ENCODE measurements around the gene NKAIN2. TPM values are rescaled to one million over a fixed set of nuclear protein-coding genes. Genes with fewer than 3 reads are reported as not detected.

Gene NKAIN2
- total RNA-seq, 6 experiments from 2014 or later: not detected

DNA sequence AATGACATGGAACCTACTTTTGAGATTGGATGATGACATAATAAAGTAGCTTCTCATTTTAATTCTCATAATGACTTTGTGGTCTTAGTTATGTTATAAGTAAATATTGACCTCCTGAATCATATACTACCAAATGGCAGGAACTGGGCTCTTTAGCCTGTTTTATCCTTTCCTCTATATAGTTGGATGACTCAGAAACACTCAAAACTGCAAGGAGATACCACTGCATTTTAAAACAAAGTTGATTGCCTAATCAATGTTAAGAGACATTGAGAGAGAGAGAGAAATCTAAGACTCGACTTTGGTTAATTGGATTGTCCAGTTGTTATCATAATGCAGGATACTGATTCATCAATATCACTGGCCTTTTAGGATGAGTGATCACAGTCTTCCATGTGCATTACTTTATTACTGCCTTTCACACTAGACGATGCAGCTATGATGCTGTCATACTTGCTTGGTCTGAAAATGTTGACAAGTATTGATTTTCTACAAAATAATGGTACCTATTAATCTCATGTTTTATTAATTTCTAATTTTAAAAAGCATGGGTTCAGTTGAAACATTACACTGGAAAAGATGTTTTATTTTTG is 320.0 kb downstream of the NKAIN2 start:
- Mint-ChIP-seq H3K4me1 (ENCODE audit: low read depth) (no peaks in the 10 kb centered on the region), H3K9me3 (peaks cover 37% of the 10 kb centered on the region), H3K4me3 (no peak overlapping the region), H3K27ac (no peak overlapping the region), H3K27me3 (ENCODE audit: insufficient read depth) (no peaks in the 10 kb centered on the region), H3K36me3 (ENCODE audit: low read depth) (0 out of 2 replicates have a peak, but pooled peaks cover 8% of the 10 kb centered on the region)
- no peak for DNase-seq
- TF ChIP-seq, protein P1, sequence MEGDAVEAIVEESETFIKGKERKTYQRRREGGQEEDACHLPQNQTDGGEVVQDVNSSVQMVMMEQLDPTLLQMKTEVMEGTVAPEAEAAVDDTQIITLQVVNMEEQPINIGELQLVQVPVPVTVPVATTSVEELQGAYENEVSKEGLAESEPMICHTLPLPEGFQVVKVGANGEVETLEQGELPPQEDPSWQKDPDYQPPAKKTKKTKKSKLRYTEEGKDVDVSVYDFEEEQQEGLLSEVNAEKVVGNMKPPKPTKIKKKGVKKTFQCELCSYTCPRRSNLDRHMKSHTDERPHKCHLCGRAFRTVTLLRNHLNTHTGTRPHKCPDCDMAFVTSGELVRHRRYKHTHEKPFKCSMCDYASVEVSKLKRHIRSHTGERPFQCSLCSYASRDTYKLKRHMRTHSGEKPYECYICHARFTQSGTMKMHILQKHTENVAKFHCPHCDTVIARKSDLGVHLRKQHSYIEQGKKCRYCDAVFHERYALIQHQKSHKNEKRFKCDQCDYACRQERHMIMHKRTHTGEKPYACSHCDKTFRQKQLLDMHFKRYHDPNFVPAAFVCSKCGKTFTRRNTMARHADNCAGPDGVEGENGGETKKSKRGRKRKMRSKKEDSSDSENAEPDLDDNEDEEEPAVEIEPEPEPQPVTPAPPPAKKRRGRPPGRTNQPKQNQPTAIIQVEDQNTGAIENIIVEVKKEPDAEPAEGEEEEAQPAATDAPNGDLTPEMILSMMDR (IDR thresholded peaks at IDR 0.05): no peak

DNA sequence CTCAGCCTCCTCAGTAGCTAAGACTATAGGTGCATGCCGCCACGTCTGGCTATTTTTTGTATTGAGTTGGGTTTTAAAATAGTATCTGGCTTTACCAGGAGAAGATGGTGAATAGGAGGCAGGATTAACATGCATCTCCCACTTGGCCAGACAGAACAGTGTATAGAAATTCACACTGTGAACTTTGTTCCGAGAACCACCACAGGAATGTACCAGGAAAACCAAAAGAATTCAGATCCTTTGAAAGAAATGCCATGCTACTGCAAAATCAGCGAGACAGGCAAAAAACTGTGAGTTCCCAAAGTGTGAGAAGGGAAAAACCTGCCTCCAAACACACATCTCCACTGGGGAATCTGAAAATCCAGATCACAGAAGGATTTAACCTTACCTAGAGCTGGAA is 327.6 kb downstream of the NKAIN2 start:
- TF ChIP-seq, protein P1 (IDR thresholded peaks at IDR 0.05): no peak
- H3K36me3 Mint-ChIP-seq (ENCODE audit: low read depth): 0 out of 2 replicates have a peak, but pooled peaks cover 4% of the 10 kb centered on the region
- peaks cover 56% of the 10 kb centered on the region for H3K9me3 Mint-ChIP-seq
- no peaks in the 10 kb centered on the region for H3K4me1 Mint-ChIP-seq (ENCODE audit: low read depth)
- no peak overlapping the region for H3K4me3 Mint-ChIP-seq
- H3K27ac Mint-ChIP-seq: no peak overlapping the region
- peaks cover 1% of the 10 kb centered on the region for H3K27me3 Mint-ChIP-seq (ENCODE audit: insufficient read depth)
- no peak for DNase-seq

DNA sequence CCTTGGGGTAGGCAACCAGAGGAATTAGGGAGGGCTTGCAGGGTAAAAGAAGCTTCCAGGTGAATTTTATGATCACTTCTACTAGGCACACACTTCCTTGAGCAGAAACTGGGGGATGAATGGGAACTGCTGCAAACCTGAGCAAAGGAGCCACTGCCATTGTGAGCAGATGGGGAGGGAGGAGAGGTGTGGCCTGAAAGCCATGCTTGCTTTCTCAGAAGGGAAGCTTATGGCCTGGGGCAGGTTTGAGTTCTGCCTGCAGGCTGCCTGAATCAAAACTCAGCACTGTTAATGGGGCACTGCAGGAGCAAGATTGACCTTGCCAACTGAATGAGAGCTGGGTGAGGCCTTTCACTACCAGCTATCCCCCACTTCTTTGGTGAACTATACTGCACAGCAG is 328.1 kb downstream of the NKAIN2 start:
- TF ChIP-seq, protein P1 (IDR thresholded peaks at IDR 0.05): no peak

DNA sequence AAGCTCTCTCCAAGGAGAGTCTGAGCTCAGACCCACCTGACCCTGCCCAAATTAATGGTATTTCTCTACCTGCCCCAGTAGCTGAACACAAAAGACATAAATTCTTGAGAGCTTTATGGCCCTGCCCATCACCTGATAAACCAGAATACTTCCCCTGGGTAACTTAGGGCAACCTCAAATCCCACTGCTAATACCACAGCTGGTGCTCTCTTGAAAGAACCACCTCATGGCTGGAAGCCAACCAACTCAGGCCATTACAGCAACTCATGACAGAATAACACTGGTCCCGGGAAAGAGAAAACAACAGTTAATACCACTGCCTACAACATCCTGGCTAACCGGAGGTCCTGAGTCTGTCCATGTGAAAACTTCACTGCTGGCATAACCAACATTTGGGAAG is 328.6 kb downstream of the NKAIN2 start:
- peaks cover 1% of the 10 kb centered on the region for H3K27me3 Mint-ChIP-seq (ENCODE audit: insufficient read depth)
- no peak overlapping the region for H3K4me3 Mint-ChIP-seq
- no peaks in the 10 kb centered on the region for H3K4me1 Mint-ChIP-seq (ENCODE audit: low read depth)
- no peak overlapping the region for H3K27ac Mint-ChIP-seq
- 0 out of 2 replicates have a peak, but pooled peaks cover 4% of the 10 kb centered on the region for H3K36me3 Mint-ChIP-seq (ENCODE audit: low read depth)
- DNase-seq: no peak
- TF ChIP-seq, protein P1 (IDR thresholded peaks at IDR 0.05): no peak
- H3K9me3 Mint-ChIP-seq: peaks cover 55% of the 10 kb centered on the region

More for the DNA sequence above, 328.1 kb downstream of the NKAIN2 start:
- Mint-ChIP-seq H3K36me3 (ENCODE audit: low read depth) (0 out of 2 replicates have a peak, but pooled peaks cover 4% of the 10 kb centered on the region), H3K9me3 (peaks cover 60% of the 10 kb centered on the region), H3K27ac (no peak overlapping the region), H3K4me3 (no peak overlapping the region), H3K4me1 (ENCODE audit: low read depth) (no peaks in the 10 kb centered on the region), H3K27me3 (ENCODE audit: insufficient read depth) (peaks cover 1% of the 10 kb centered on the region)
- DNase-seq: no peak

GRCh38 chr6:124142852-124143251 is 339.2 kb downstream of the NKAIN2 start:
- TF ChIP-seq, protein P1 (IDR thresholded peaks at IDR 0.05): no peak
- Mint-ChIP-seq H3K4me3 (no peak overlapping the region), H3K27me3 (ENCODE audit: insufficient read depth) (no peaks in the 10 kb centered on the region), H3K27ac (no peak overlapping the region), H3K36me3 (ENCODE audit: low read depth) (no peaks in the 10 kb centered on the region), H3K4me1 (ENCODE audit: low read depth) (no peaks in the 10 kb centered on the region), H3K9me3 (peaks cover 31% of the 10 kb centered on the region)
- no peak for DNase-seq
